Iris pigment epithelial cell (primary cell): ENCODE data around the gene PRKCE.

ENCODE experiments used
- DNase-seq: peaks from one replicate; pipeline ENCODE4 v3.0.0-alpha.2; 2011; ENCODE audit warnings: low read depth

The PRKCE gene

DNA sequence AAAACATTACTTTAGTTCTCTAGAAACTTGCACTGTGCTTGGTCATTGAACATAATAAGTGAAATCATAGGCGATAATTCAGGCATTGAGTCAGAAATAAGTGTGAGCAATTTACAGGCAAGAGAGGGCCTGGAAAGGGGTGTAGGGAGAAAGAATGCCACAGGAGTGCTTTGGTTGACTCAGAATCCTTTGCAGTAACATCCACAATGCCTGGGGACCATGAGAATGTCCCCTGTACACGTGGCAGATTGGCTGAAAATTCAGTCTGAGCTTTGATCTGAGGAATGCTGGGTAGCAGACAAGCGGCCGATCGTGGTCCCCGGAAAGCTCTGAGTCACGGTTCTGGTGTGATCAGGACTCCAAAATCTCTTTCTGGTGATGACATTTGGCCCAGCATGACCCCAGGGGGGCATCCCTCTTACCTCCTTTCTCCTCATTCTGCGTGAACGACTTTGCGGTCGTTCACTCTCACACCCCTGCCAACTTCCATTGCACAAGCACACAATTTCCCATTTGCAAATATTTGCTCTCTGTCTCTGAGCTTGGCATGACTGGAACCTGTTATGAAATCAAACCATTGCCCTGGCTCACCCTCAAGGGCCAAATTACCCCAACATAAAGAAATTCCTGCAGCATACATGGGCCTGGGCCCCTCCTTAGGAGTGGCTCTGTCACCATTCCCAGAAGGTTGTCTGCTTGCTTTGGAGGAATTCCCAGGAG lies 340.7 kb downstream of the PRKCE start:
- peak; percentile 57 for DNase-seq

GRCh38 chr2:45992741-45993475 lies 341.4 kb downstream of the PRKCE start:
- DNase-seq, result no peak

DNA sequence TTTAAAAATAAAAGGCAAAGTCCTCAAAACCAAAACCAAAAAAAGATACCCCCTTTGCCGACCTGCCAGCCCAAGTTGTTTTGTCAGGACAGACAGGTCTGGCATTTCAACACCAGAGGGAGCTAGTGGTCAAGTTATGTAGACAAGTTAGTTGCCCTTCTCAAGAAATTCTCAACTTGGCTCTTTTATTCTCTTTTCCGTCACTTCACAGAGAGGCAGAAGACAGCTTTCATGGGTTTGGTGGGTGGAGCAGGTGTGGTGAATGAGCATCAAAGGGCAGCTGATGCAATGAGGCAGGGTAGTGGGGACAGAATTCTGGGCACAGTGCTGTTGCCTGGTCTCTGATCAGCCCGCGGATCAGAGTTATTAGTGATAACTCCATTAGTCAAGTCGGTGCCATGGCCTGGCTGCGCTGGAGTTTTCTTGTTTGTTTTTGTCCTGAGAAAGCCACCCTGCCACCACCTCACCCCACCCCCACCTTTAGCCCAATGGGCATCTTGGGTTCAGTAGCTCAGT lies 342.1 kb downstream of the PRKCE start:
- DNase-seq, result peak; percentile 82

DNA sequence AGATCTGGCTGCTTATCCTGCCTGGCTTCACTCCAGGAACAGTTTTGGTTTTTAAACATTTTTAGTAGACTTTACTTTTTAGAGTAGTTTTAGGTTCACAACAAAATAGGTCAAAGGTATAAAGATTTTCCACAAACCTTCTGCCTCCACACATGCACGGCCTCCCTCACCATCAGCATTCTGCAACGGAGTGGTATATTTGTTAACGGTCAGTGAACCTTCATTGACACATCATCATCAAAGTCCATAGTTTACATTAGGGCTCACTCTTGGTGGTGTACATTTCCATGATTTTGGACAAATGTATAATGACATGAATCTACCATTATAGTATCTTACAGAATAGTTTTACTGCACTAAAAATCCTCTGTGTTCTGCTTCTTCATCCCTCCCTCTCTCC lies 342.6 kb downstream of the PRKCE start:
- DNase-seq, result no peak

DNA sequence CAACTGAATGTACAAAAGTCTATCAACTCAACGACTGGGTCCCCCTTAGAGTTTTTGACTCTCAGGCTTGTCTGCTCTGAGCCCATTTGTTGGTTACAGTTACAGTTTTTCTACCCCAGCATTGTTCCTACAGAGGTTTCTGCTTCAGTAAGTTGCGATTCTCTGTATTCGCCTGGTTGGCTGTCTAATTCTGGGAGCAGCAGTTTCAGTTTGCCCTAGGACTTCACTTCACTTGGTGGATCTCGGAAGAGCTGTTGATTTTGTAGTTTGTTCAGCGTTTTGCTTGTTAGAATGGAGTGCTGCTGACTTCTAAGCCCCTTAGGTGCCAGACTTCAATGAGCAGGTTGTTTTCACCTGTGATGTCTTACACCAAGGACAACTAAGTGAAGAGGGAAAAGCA lies 349.2 kb downstream of the PRKCE start:
- no peak for DNase-seq

DNA sequence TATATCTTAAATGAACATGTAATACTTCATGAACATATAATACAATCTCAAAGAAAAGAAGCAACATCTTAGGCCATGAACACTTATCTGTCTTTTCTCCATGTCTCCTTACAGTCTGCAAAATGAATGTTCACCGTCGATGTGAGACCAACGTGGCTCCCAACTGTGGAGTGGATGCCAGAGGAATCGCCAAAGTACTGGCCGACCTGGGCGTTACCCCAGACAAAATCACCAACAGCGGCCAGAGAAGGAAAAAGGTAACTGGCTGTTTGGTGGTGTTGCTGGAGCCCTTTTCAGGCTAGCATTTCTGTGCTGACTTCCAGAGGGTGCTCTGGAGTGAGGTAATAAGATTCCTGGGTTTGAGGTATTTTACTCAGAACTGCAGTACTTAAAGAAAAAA lies 349.8 kb downstream of the PRKCE start:
- DNase-seq, result no peak

DNA sequence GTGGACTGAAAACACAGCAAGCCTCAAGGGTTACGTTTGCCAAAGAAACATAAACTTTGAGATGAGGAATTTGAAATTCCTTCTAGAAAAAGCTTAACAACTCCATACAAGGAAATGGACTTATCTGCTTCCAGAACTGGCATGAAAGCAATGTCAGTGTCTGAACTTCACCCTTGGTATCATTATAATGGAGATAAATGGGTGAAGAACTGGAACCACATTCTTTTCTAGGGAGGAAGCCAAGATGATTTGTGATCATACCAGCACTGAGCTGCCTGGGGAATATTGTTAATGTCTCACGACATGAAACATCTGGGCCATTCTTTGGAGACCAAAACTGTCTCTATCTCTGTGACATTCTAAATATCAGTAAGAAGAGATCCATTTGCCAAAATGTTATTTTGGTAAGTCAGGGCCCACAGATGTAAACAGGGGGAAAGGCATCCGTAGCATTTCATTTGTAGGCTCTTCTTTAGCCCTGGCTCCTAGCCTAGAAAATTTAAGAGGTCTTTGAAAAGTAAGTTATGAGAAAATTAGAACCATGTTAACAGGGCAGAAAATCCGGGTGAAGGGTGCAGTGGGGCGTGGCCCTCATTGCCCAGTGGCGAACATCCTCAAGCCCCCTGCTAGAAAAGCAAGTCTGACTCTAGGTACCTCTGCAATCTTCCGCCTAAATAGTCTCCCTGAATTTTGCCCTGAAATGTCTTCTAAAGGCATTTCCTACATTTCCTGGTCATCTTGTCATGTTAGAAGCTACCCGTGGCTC lies 350.4 kb downstream of the PRKCE start:
- DNase-seq, result peak; percentile 30

DNA sequence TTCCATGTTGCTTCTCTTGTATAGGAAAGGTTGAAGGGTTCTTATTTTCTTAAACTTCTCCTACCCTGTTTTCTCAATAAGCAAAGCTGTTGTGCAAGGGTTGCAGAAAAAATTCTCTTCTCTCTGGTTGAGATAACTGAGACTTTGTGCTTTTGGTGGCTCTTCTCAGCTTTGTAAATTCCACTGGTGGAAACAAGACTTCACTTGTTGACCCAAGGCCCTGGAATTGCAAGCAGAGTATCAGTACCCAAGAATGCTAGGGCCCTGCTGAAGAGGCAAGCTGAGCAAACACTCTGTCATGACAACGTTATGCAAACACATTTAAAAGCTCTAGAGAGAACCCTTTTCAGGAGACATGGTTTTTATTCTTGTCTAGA lies 351.0 kb downstream of the PRKCE start:
- DNase-seq, result peak; percentile 69

GRCh38 chr2:46002947-46003346 lies 351.5 kb downstream of the PRKCE start:
- DNase-seq, result no peak

DNA sequence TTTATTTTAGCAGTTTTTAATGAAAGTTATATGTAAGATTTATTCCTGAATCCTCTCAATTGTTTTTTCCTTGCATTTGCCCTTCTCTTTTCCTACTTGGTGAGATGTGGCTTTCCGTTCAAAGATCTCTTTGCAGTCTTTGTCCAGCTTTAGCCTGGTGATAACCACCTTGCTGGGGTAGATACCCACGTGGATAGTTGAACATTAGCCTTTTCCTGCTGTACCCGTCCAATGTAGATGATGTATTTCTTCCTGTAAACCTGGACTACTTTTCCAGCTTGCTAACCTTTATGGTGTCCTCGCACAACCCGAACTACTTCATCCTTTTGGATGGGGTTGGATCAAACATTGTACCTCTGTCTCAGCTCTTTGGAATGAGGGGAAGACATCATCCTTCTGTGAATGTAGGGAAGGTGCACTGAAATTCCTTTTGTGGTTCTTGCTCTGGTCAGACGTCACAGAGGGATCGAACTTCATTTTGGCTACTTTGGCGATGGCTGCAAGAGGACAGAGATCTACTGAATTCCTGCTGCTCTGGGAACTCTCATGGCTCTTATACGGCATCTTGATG lies 352.5 kb downstream of the PRKCE start:
- no peak for DNase-seq

- DNase-seq, result no peak
Measured at GRCh38 chr2:46006473-46007025, 355.1 kb downstream of the PRKCE start.

DNA sequence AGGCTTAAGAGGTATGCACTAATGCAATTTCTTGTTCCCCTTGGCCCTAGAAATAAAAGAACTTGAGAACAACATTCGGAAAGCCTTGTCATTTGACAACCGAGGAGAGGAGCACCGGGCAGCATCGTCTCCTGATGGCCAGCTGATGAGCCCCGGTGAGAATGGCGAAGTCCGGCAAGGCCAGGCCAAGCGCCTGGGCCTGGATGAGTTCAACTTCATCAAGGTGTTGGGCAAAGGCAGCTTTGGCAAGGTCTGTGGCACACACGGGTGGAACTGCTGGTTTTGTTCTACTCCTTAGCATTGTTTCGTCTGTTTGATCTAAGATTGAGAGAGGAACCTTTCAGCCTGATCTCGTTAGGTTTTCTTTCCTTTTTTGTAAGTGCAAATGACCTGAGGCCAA lies 355.9 kb downstream of the PRKCE start:
- no peak for DNase-seq

DNA sequence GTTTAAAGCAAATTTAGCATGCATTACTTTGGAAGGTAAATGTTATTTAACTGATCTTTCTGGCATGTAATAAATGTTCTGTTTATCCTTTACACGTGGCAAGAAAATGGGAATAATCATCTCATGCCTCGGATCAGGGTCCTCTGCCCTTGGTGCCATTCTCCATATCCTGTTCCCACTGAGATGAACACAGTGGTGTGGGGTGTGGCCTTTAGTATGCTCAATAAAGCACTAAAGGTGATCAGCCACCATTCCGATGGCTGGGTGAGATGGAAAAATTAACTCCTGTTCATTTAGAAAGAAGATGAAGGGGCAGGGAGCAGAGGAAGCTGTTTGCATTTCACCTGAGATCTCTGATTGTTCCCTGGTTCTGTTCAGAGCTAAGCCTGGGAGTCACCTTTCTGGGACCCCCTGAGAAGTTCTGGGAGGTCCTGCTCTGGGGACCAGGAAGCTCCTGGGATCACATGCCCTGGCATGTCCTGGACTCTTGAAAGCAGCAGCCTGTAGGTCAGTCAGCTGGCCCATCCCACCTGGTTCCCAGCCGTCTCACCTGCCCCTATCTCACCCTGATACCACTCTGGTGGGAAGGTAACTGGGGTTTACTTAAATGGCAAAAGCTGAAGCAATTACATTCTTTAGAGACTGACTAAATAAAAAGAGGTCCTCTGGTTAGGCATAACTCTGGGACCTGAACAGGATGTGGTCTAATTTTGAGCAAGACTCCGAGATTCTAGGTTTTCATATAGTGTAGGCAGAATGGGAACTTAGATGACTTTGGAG lies 356.8 kb downstream of the PRKCE start:
- peak; percentile 65 for DNase-seq

- DNase-seq, result no peak
Measured at GRCh38 chr2:46009315-46009714, 357.8 kb downstream of the PRKCE start.

- DNase-seq, result peak; percentile 42
Measured at GRCh38 chr2:46009772-46010171, 358.3 kb downstream of the PRKCE start.

- DNase-seq, result no peak
Measured at GRCh38 chr2:46010223-46010924, 358.9 kb downstream of the PRKCE start.

GRCh38 chr2:46010925-46011490 lies 359.5 kb downstream of the PRKCE start:
- DNase-seq, result peak; percentile 65

DNA sequence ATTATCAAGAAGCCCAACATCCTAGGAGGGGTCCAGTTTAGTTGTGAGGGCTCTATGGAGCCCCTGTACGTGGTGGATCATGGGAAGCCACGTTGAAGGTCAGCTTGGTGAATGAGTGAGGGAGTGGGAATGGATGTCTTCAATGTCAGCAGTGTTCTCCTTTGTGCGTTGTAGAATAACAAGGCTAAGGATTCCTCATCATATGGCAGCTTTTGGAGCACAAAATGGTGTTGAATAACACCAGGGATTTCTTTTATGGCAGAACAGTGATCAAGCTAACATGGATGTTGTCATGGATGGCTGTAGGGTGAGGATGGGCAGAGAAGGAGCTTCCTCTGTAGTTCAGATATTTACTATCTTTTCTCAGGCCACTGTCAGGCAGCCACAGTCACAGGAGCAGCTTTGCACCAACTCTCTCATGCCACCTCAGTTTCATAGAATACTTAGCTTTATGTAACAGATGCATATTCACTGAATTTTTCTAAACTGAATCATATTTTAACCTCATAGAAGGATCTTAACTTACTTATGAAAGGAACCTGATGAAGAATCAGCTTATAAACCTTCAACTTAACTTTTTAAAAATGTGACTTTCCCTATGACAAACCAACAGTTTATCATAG lies 361.3 kb downstream of the PRKCE start:
- no peak for DNase-seq

DNA sequence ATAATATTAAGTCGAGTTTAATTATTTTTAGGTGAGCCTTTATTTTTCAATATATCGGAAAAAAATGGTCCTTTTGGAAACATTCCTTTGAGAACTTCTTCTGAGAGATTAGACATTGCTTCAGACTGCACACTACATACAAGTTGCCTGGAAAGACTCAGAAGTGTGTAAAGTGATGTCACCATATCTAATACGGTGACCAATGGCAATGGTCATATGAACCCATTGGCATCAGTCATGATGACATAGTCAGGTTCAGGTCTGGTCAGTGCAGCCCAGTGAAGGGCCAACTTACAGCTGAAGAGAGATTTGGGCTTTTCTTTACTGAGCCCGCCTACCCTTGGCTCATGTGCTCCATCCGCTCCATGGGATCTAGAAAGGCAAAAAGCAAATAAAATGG lies 362.3 kb downstream of the PRKCE start:
- DNase-seq, result no peak
